Endometrial microvascular endothelial cells (primary cell): Measurements from ENCODE around the gene ERG. TPM values are rescaled to one million over a fixed set of nuclear protein-coding genes. Genes with fewer than 3 reads are reported as not detected.

Experiments used
- in situ Hi-C: cut with HindIII; loops from 2 replicates; pipeline ENCODE4 v1.10.0; 2017; ENCODE audit warnings: low sequenced_read_pairs, low pct_unique_long_range_greater_than_20kb; ENCODE audit errors: inconsistent ontology term
- total RNA-seq: library from RNA; depleted of rRNA; stranded (reverse); fragments of >200 nt; gene quantifications from one replicate; pipeline ENCODE4 v1.2.3, GENCODE V29; 2015; ENCODE audit errors: inconsistent ontology term

The ERG gene
- total RNA-seq, 1 donor from 2014 or later: 62.1 TPM

- in situ Hi-C loops: no loop called here
Observed at GRCh38 chr21:38380481-38381137, 117.7 kb downstream of the ERG start.

- in situ Hi-C loops: no loop called here
Observed at GRCh38 chr21:38379147-38379546, 119.1 kb downstream of the ERG start.

- in situ Hi-C loops: no loop called here
Observed at GRCh38 chr21:38377165-38378088, 120.8 kb downstream of the ERG start.

GRCh38 chr21:38376693-38377092 lies 121.6 kb downstream of the ERG start:
- in situ Hi-C loops: no loop called here

- in situ Hi-C loops: no loop called here
Observed at GRCh38 chr21:38376235-38376634, 122.0 kb downstream of the ERG start.

GRCh38 chr21:38367646-38368045 lies 130.6 kb downstream of the ERG start:
- in situ Hi-C loops: no loop called here

GRCh38 chr21:38365521-38365920 lies 132.8 kb downstream of the ERG start:
- in situ Hi-C loops: no loop called here

- in situ Hi-C loops: no loop called here
Observed at GRCh38 chr21:38363693-38364092, 134.6 kb downstream of the ERG start.

GRCh38 chr21:38361324-38361723 lies 137.0 kb downstream of the ERG start:
- in situ Hi-C loops: no loop called here

GRCh38 chr21:38359835-38360234 lies 138.4 kb downstream of the ERG start:
- in situ Hi-C loops: no loop called here

GRCh38 chr21:38359090-38359489 lies 139.2 kb downstream of the ERG start:
- in situ Hi-C loops: no loop called here

GRCh38 chr21:38358666-38359065 lies 139.6 kb downstream of the ERG start:
- in situ Hi-C loops: no loop called here

GRCh38 chr21:38358098-38358497 lies 140.2 kb downstream of the ERG start:
- in situ Hi-C loops: no loop called here

- in situ Hi-C loops: no loop called here
Observed at GRCh38 chr21:38356883-38357625, 141.2 kb downstream of the ERG start.

- in situ Hi-C loops: no loop called here
Observed at GRCh38 chr21:38355992-38356781, 142.1 kb downstream of the ERG start.

- in situ Hi-C loops: no loop called here
Observed at GRCh38 chr21:38355353-38355752, 142.9 kb downstream of the ERG start.

GRCh38 chr21:38354746-38355145 lies 143.5 kb downstream of the ERG start:
- in situ Hi-C loops: no loop called here

- in situ Hi-C loops: no loop called here
Observed at GRCh38 chr21:38354231-38354630, 144.0 kb downstream of the ERG start.
